Glutamatergic neuron (in vitro differentiated cells): ENCODE data around the gene SFT2D2. TPM values are rescaled to one million over a fixed set of nuclear protein-coding genes. Genes with fewer than 3 reads are reported as not detected.

Experiments
- DNase-seq: peaks from one replicate; pipeline ENCODE4 v3.0.0; 2022
- H3K27ac Mint-ChIP-seq: one replicate; pipeline ENCODE4 v1.8.0; 2020; ENCODE audit warnings: mild to moderate bottlenecking, mixed read lengths, inconsistent platforms; ENCODE audit not compliant: unreplicated experiment
- H3K27me3 Mint-ChIP-seq: one replicate; pipeline ENCODE4 v1.8.0; 2020; ENCODE audit warnings: mild to moderate bottlenecking, moderate library complexity, mixed read lengths, inconsistent platforms; ENCODE audit not compliant: unreplicated experiment
- H3K36me3 Mint-ChIP-seq: one replicate; pipeline ENCODE4 v1.8.0; 2020; ENCODE audit warnings: mild to moderate bottlenecking, mixed read lengths, inconsistent platforms; ENCODE audit not compliant: unreplicated experiment
- H3K4me1 Mint-ChIP-seq: one replicate; pipeline ENCODE4 v1.8.0; 2020; ENCODE audit warnings: mild to moderate bottlenecking, low read depth, mixed read lengths, inconsistent platforms; ENCODE audit not compliant: unreplicated experiment
- H3K4me3 Mint-ChIP-seq: one replicate; pipeline ENCODE4 v1.8.0; 2020; ENCODE audit warnings: mild to moderate bottlenecking, mixed read lengths, inconsistent platforms; ENCODE audit not compliant: unreplicated experiment
- H3K9me3 Mint-ChIP-seq: one replicate; pipeline ENCODE4 v1.8.0; 2020; ENCODE audit warnings: mild to moderate bottlenecking, moderate library complexity, mixed read lengths, inconsistent platforms; ENCODE audit not compliant: unreplicated experiment
- total RNA-seq: library from RNA; stranded (reverse); fragmentation: NEBNext Ultra II Directional; extraction: Animal tissue kit (Norgen Biotek cat#: 25700); gene quantifications from one replicate; pipeline ENCODE4 v1.2.1, GENCODE V29; 2021; ENCODE audit not compliant: unreplicated experiment
- TF ChIP-seq, protein P1 (sequence below): fragments of 200-600 bp; sonication (generic); IDR thresholded peaks from one replicate; pipeline ENCODE4 v1.5.0; 2021; ENCODE audit not compliant: partially characterized antibody, unreplicated experiment

SFT2D2 gene
- total RNA-seq, 1 donor from 2014 or later: 32.9 TPM

- no peaks in the 10 kb centered on the region for H3K27me3 Mint-ChIP-seq
- H3K4me1 Mint-ChIP-seq: no peaks in the 10 kb centered on the region
- peaks cover 4% of the 10 kb centered on the region for H3K9me3 Mint-ChIP-seq
These were observed 12.5 kb upstream of the SFT2D2 start for GRCh38 chr1:168213349-168213748.

DNA sequence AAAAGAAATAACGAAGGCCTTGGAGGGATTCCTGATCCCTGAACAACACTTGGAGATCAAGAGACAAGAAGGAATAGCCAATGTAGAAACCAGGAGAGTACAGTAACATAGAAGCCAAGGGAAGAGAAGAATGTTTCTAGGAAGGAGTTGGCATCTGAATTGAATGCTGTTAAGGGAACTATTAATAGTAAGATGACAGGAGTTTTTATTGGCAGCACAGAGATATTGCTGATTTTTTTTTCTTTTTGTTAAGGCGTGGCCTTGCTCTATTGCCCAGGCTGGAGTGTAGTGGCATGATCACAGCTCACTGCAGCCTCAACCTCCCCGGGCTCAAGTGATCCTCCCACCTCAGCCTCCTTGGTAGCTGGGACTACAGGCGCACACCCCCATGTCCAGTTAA is 9.6 kb upstream of the SFT2D2 start:
- Mint-ChIP-seq H3K36me3 (peaks cover 13% of the 10 kb centered on the region), H3K4me1 (no peaks in the 10 kb centered on the region), H3K9me3 (peaks cover 1% of the 10 kb centered on the region), H3K4me3 (no peak overlapping the region), H3K27ac (no peak overlapping the region), H3K27me3 (no peaks in the 10 kb centered on the region)
- TF ChIP-seq, protein P1, sequence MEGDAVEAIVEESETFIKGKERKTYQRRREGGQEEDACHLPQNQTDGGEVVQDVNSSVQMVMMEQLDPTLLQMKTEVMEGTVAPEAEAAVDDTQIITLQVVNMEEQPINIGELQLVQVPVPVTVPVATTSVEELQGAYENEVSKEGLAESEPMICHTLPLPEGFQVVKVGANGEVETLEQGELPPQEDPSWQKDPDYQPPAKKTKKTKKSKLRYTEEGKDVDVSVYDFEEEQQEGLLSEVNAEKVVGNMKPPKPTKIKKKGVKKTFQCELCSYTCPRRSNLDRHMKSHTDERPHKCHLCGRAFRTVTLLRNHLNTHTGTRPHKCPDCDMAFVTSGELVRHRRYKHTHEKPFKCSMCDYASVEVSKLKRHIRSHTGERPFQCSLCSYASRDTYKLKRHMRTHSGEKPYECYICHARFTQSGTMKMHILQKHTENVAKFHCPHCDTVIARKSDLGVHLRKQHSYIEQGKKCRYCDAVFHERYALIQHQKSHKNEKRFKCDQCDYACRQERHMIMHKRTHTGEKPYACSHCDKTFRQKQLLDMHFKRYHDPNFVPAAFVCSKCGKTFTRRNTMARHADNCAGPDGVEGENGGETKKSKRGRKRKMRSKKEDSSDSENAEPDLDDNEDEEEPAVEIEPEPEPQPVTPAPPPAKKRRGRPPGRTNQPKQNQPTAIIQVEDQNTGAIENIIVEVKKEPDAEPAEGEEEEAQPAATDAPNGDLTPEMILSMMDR: no peak
- no peak for DNase-seq

More at GRCh38 chr1:168213349-168213748, 12.5 kb upstream of the SFT2D2 start:
- H3K36me3 Mint-ChIP-seq: peaks cover 19% of the 10 kb centered on the region
- no peak for DNase-seq
- H3K4me3 Mint-ChIP-seq: no peak overlapping the region
- TF ChIP-seq, protein P1: no peak
- H3K27ac Mint-ChIP-seq: no peak overlapping the region

DNA sequence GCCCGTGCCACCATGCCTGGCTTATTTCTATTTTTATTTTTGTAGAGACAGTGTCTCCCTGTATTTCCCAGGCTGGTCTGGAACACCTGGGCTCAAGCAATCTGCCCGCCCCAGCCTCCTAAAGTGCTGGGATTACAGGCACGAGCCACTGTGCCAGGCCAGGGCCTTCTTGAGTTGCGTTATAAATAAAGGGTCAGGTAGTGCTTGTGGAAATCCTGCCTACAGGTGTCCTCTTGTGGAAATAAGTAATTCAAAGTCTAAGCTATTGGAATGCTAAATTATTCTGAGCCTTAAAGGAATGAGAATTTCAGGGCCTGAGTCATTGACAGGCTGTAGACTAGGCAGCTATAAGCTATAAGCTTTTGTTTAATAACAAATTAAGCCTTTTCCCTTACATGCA is 8.1 kb upstream of the SFT2D2 start:
- Mint-ChIP-seq H3K27ac (no peak overlapping the region), H3K27me3 (no peaks in the 10 kb centered on the region), H3K4me1 (no peaks in the 10 kb centered on the region), H3K36me3 (peaks cover 8% of the 10 kb centered on the region), H3K9me3 (peaks cover 1% of the 10 kb centered on the region), H3K4me3 (no peak overlapping the region)
- no peak for DNase-seq
- TF ChIP-seq, protein P1: no peak

DNA sequence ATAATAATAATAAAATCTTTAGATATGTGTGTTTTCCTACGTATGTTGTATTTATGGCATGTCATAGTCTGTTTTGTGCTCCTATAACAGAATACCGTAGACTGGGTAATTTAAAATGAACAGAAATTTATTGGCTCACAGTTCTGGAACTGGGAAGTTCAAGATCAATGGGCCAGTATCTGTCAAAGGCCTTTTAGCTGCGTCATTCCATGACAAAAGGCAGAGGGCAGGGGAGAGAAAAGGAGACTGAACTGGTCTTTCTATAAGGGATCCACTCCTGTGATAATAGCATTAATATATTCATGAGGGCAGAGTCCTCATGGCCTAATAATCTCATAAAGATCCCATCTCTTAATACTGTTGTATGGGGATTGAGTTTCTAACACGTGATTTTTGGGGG is 7.1 kb upstream of the SFT2D2 start:
- no peaks in the 10 kb centered on the region for H3K36me3 Mint-ChIP-seq
- peaks cover 1% of the 10 kb centered on the region for H3K9me3 Mint-ChIP-seq
- TF ChIP-seq, protein P1: no peak
- no peak overlapping the region for H3K4me3 Mint-ChIP-seq
- no peaks in the 10 kb centered on the region for H3K4me1 Mint-ChIP-seq
- DNase-seq: no peak
- H3K27me3 Mint-ChIP-seq: no peaks in the 10 kb centered on the region
- H3K27ac Mint-ChIP-seq: no peak overlapping the region

GRCh38 chr1:168220470-168220871 is 5.3 kb upstream of the SFT2D2 start:
- TF ChIP-seq, protein P1: no peak
- Mint-ChIP-seq H3K9me3 (peaks cover 1% of the 10 kb centered on the region), H3K27me3 (no peaks in the 10 kb centered on the region), H3K27ac (no peak overlapping the region), H3K4me3 (no peak overlapping the region), H3K36me3 (no peaks in the 10 kb centered on the region), H3K4me1 (no peaks in the 10 kb centered on the region)
- no peak for DNase-seq
